IPS-20b (cell line): ENCODE results near the gene PRKAB2.

Experiments used
- H3K27ac ChIP-seq: one replicate; pipeline ENCODE4 v1.5.1; 2013; ENCODE audit warnings: low read length
- H3K27me3 ChIP-seq: 2 replicates; pipeline ENCODE4 v1.6.1; 2013; ENCODE audit warnings: mild to moderate bottlenecking, low read length, inconsistent platforms; ENCODE audit not compliant: insufficient read depth
- H3K36me3 ChIP-seq: 2 replicates; pipeline ENCODE4 v1.6.1; 2013; ENCODE audit warnings: low read depth, mild to moderate bottlenecking, inconsistent platforms, low read length, moderate library complexity; ENCODE audit not compliant: insufficient read depth
- H3K4me1 ChIP-seq: 2 replicates; pipeline ENCODE4 v1.6.1; 2013; ENCODE audit warnings: mild to moderate bottlenecking, control low read depth, inconsistent platforms, low read length, moderate library complexity; ENCODE audit not compliant: insufficient read depth
- H3K4me3 ChIP-seq: 2 replicates; pipeline ENCODE4 v1.5.1; 2013; ENCODE audit warnings: mild to moderate bottlenecking, low read length, inconsistent platforms
- H3K9ac ChIP-seq: 2 replicates; pipeline ENCODE4 v1.6.1; 2013; ENCODE audit warnings: low read depth, mild to moderate bottlenecking, inconsistent platforms, low read length, moderate library complexity
- H3K9me3 ChIP-seq: 2 replicates; pipeline ENCODE4 v1.6.1; 2013; ENCODE audit warnings: mild to moderate bottlenecking, low read depth, low read length, inconsistent platforms; ENCODE audit not compliant: insufficient read depth

The PRKAB2 gene

DNA sequence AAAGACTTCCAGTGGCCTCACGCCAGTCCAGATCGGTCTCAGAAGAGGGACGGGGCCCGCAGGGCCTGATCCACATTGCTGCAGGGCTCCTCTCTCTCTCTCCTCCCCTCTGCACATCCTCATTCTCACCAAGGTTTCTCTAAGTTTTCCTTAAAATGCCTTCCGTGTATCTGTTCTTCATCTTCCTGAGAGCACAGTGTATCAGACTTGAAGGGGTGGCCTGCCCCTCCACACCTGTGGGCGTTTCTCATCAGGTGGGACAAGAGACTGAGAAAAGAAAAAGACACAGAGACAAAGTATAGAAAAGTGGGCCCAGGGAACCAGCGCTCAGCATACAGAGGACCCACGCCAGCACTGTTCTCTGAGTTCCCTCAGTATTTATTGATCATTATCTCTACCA is 66.4 kb downstream of the PRKAB2 start:
- H3K9ac ChIP-seq: no peak overlapping the region
- H3K36me3 ChIP-seq: no peaks in the 10 kb centered on the region
- H3K27ac ChIP-seq: no peak overlapping the region
- no peaks in the 10 kb centered on the region for H3K4me1 ChIP-seq
- H3K9me3 ChIP-seq: no peaks in the 10 kb centered on the region
- H3K4me3 ChIP-seq: no peak overlapping the region
- no peaks in the 10 kb centered on the region; the same call in 1 of the 2 replicates for H3K27me3 ChIP-seq
